ENCODE data around the gene CCDC27.

The CCDC27 gene

GRCh38 chr1:3727042-3727824, 25.0 kb upstream of the CCDC27 start:
- TF ChIP-seq ZFX (IDR thresholded peaks at IDR 0.05; ENCODE audit: borderline replicate concordance) (no peak), CTCF (IDR thresholded peaks at IDR 0.05) (peak; percentile 86)
- no peak overlapping the region for H3K27ac ChIP-seq

GRCh38 chr1:3727825-3728776, 24.1 kb upstream of the CCDC27 start:
- H3K27ac ChIP-seq, result no peak overlapping the region
- no peak for TF ChIP-seq CTCF (IDR thresholded peaks at IDR 0.05)

GRCh38 chr1:3729594-3730542, 22.4 kb upstream of the CCDC27 start:
- TF ChIP-seq CTCF (IDR thresholded peaks at IDR 0.05) (no peak), ZFX (IDR thresholded peaks at IDR 0.05; ENCODE audit: borderline replicate concordance) (no peak)
- no peak overlapping the region for H3K27ac ChIP-seq

DNA sequence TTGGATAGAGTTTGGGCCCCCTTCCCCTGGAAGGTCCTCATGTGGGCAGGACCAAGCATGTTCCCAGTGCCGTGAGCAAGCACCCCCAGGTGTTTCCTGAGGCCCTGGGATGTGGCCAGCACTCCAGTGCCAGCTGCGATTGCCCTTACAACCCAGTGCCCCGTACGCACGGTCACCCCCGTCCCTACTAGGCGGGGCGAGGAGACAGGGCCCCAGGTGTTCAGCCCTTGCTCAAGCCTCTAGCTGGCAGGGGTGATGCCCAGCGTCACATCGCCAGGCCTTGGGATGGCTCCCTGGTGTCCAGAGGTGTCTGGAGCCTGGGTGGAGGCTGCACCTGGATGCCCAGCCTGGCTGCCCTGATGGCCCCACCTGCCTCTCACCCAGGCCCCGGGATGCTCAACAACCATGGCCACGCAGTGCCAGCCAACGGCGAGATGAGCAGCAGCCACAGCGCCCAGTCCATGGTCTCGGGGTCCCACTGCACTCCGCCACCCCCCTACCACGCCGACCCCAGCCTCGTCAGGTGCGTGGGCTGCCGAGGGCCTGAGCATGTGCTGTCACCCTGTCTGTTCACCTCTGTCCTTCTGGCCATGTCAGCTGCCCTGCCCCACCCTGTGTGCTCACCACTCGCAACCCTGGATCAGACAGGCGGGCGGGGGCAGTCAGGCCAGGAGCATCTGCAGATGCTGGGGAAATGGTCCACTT, 21.6 kb upstream of the CCDC27 start:
- TF ChIP-seq CTCF (IDR thresholded peaks at IDR 0.05) (no peak), ZFX (IDR thresholded peaks at IDR 0.05; ENCODE audit: borderline replicate concordance) (no peak)
- H3K27ac ChIP-seq, result no peak overlapping the region

GRCh38 chr1:3731583-3732433, 20.4 kb upstream of the CCDC27 start:
- no peak for TF ChIP-seq CTCF (IDR thresholded peaks at IDR 0.05)
- no peak for TF ChIP-seq ZFX (IDR thresholded peaks at IDR 0.05; ENCODE audit: borderline replicate concordance)
- no peak overlapping the region for H3K27ac ChIP-seq

Measured in 22Rv1 (cell line).